ENCODE measurements around the gene NLRC4.
A peak's percentile ranks its signal among the peaks of the same experiment; 100 is the strongest.
"Not testable (repeated sequence)": the region's sequence is repeated elsewhere in the genome, so short reads cannot be mapped to it uniquely, and the experiment has no call there.

Gene NLRC4

GRCh38 chr2:32277363-32277673, 12.6 kb upstream of the NLRC4 start:
- H3K27ac ChIP-seq (ENCODE audit: low read depth, low read length): no peak overlapping the region
- no peaks in the 10 kb centered on the region for H3K36me3 ChIP-seq (ENCODE audit: control insufficient read depth, insufficient read depth, low read length)
- H3K4me2 ChIP-seq (ENCODE audit: low read length): peak overlapping the region; percentile 6
- no CpG with 5 or more reads among the region's 5 CpGs for WGBS (ENCODE audit: extremely low coverage, insufficient coverage, low lambda C conversion rate)
- no peaks in the 10 kb centered on the region for H3K27me3 ChIP-seq (ENCODE audit: insufficient read depth, low read length, poor library complexity)
- H3K4me1 ChIP-seq (ENCODE audit: control insufficient read depth, low read depth, low read length): no peaks in the 10 kb centered on the region
- no peak overlapping the region for H2BK5ac ChIP-seq (ENCODE audit: low read length)
- H3K79me1 ChIP-seq (ENCODE audit: low read length): peaks cover 2% of the 10 kb centered on the region
- no peak overlapping the region for H2BK15ac ChIP-seq (replicated peaks; ENCODE audit: low read depth)
- H3K18ac ChIP-seq (ENCODE audit: low read length): no peak overlapping the region
- H3K56ac ChIP-seq (ENCODE audit: low read length): no peak overlapping the region
- no peak overlapping the region for H2AK5ac ChIP-seq (ENCODE audit: low read length)
- peaks cover 5% of the 10 kb centered on the region for H3K79me2 ChIP-seq (ENCODE audit: control insufficient read depth, insufficient read depth, low read length)
- H3K23ac ChIP-seq (ENCODE audit: low read length): no peak overlapping the region
- H3K4me3 ChIP-seq (ENCODE audit: low read length): no peak overlapping the region
- H2BK120ac ChIP-seq (ENCODE audit: low read depth, low read length): no peak overlapping the region
- no peak overlapping the region for H4K5ac ChIP-seq (ENCODE audit: low read length)
- DNase-seq: no peak
- H4K8ac ChIP-seq (ENCODE audit: low read depth, low read length): no peak overlapping the region
- H3K4ac ChIP-seq (ENCODE audit: low read depth, low read length): no peak overlapping the region
- H3K9ac ChIP-seq (ENCODE audit: low read length): peak overlapping the region; percentile 36

DNA sequence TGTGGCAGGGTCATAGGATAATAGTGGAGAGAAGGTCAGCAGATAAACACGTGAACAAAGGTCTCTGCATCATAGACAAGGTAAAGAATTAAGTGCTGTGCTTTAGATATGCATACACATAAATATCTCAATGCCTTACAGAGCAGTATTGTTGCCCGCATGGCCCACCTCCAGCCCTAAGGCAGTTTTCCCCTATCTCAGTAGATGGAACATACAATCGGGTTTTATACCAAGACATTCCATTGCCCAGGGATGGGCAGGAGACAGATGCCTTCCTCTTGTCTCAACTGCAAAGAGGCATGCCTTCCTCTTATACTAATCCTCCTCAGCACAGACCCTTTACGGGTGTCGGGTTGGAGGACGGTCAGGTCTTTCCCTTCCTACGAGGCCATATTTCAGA, 11.1 kb upstream of the NLRC4 start:
- not testable (repeated sequence) for H2AK5ac ChIP-seq (ENCODE audit: low read length); H2BK120ac ChIP-seq (ENCODE audit: low read depth, low read length); H3K4me1 ChIP-seq (ENCODE audit: control insufficient read depth, low read depth, low read length); H3K23ac ChIP-seq (ENCODE audit: low read length); H3K27ac ChIP-seq (ENCODE audit: low read depth, low read length); H3K4me2 ChIP-seq (ENCODE audit: low read length); H3K56ac ChIP-seq (ENCODE audit: low read length); H4K8ac ChIP-seq (ENCODE audit: low read depth, low read length); H3K79me2 ChIP-seq (ENCODE audit: control insufficient read depth, insufficient read depth, low read length); H3K18ac ChIP-seq (ENCODE audit: low read length); H3K27me3 ChIP-seq (ENCODE audit: insufficient read depth, low read length, poor library complexity); DNase-seq; H2BK15ac ChIP-seq (replicated peaks; ENCODE audit: low read depth); H3K36me3 ChIP-seq (ENCODE audit: control insufficient read depth, insufficient read depth, low read length); H3K9ac ChIP-seq (ENCODE audit: low read length); H3K4ac ChIP-seq (ENCODE audit: low read depth, low read length); H3K4me3 ChIP-seq (ENCODE audit: low read length); H2BK5ac ChIP-seq (ENCODE audit: low read length); H4K5ac ChIP-seq (ENCODE audit: low read length); H3K79me1 ChIP-seq (ENCODE audit: low read length)
- WGBS (ENCODE audit: extremely low coverage, insufficient coverage, low lambda C conversion rate): no CpG with 5 or more reads among the region's 7 CpGs

DNA sequence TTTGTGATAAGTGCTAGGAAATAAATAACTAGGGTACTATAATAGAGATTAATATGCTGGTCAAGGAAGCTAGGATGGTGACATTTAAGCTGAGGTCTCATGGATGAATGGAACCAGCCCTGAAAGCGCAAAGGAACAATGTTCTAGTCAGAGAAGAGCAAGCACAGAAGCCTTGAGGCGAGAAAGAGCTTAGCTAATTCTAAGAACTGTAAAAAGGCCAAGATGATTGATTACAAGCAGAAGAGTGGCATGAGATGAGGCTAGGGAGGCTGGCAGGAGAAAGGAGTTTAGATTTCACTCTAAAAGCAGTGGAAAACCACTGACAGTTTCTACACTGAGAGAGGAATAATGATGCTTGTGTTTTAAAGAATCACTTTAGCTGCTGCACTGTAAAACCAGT, 9.6 kb upstream of the NLRC4 start:
- H3K23ac ChIP-seq (ENCODE audit: low read length): no peak overlapping the region
- no peak for DNase-seq

GRCh38 chr2:32272279-32272678, 7.6 kb upstream of the NLRC4 start:
- Histone ChIP-seq H2BK15ac (replicated peaks; ENCODE audit: low read depth) (no peak overlapping the region), H3K56ac (ENCODE audit: low read length) (no peak overlapping the region), H4K8ac (ENCODE audit: low read depth, low read length) (no peak overlapping the region), H3K79me1 (ENCODE audit: low read length) (no peaks in the 10 kb centered on the region), H3K18ac (ENCODE audit: low read length) (no peak overlapping the region), H3K4me2 (ENCODE audit: low read length) (no peak overlapping the region), H2AK5ac (ENCODE audit: low read length) (no peak overlapping the region), H3K79me2 (ENCODE audit: control insufficient read depth, insufficient read depth, low read length) (no peaks in the 10 kb centered on the region), H3K4me1 (ENCODE audit: control insufficient read depth, low read depth, low read length) (no peaks in the 10 kb centered on the region), H3K23ac (ENCODE audit: low read length) (no peak overlapping the region), H2BK120ac (ENCODE audit: low read depth, low read length) (no peak overlapping the region), H3K4me3 (ENCODE audit: low read length) (no peak overlapping the region), H3K27ac (ENCODE audit: low read depth, low read length) (no peak overlapping the region), H4K5ac (ENCODE audit: low read length) (no peak overlapping the region), H3K36me3 (ENCODE audit: control insufficient read depth, insufficient read depth, low read length) (no peaks in the 10 kb centered on the region), H3K4ac (ENCODE audit: low read depth, low read length) (no peak overlapping the region), H3K9ac (ENCODE audit: low read length) (no peak overlapping the region), H2BK5ac (ENCODE audit: low read length) (no peak overlapping the region), H3K27me3 (ENCODE audit: insufficient read depth, low read length, poor library complexity) (no peaks in the 10 kb centered on the region)
- no peak for DNase-seq
- WGBS (ENCODE audit: extremely low coverage, insufficient coverage, low lambda C conversion rate): no CpG with 5 or more reads among the region's 3 CpGs

More for the DNA sequence above, 9.6 kb upstream of the NLRC4 start:
- peaks cover 5% of the 10 kb centered on the region for H3K79me2 ChIP-seq (ENCODE audit: control insufficient read depth, insufficient read depth, low read length)
- H3K9ac ChIP-seq (ENCODE audit: low read length): no peak overlapping the region
- no peak overlapping the region for H3K4me3 ChIP-seq (ENCODE audit: low read length)
- H4K8ac ChIP-seq (ENCODE audit: low read depth, low read length): no peak overlapping the region
- H3K79me1 ChIP-seq (ENCODE audit: low read length): peaks cover 2% of the 10 kb centered on the region
- no peaks in the 10 kb centered on the region for H3K36me3 ChIP-seq (ENCODE audit: control insufficient read depth, insufficient read depth, low read length)
- H3K4ac ChIP-seq (ENCODE audit: low read depth, low read length): no peak overlapping the region
- H2BK120ac ChIP-seq (ENCODE audit: low read depth, low read length): no peak overlapping the region
- no peak overlapping the region for H2BK5ac ChIP-seq (ENCODE audit: low read length)
- no peak overlapping the region for H2BK15ac ChIP-seq (replicated peaks; ENCODE audit: low read depth)
- H3K56ac ChIP-seq (ENCODE audit: low read length): no peak overlapping the region
- H3K4me2 ChIP-seq (ENCODE audit: low read length): no peak overlapping the region
- H2AK5ac ChIP-seq (ENCODE audit: low read length): no peak overlapping the region
- no peaks in the 10 kb centered on the region for H3K27me3 ChIP-seq (ENCODE audit: insufficient read depth, low read length, poor library complexity)
- H3K18ac ChIP-seq (ENCODE audit: low read length): no peak overlapping the region
- no peak overlapping the region for H4K5ac ChIP-seq (ENCODE audit: low read length)
- H3K27ac ChIP-seq (ENCODE audit: low read depth, low read length): no peak overlapping the region
- WGBS (ENCODE audit: extremely low coverage, insufficient coverage, low lambda C conversion rate): no CpG with 5 or more reads among the region's 2 CpGs
- H3K4me1 ChIP-seq (ENCODE audit: control insufficient read depth, low read depth, low read length): no peaks in the 10 kb centered on the region

- no peak overlapping the region for H2BK5ac ChIP-seq (ENCODE audit: low read length)
- H2BK120ac ChIP-seq (ENCODE audit: low read depth, low read length): no peak overlapping the region
- no peaks in the 10 kb centered on the region for H3K27me3 ChIP-seq (ENCODE audit: insufficient read depth, low read length, poor library complexity)
- H2AK5ac ChIP-seq (ENCODE audit: low read length): no peak overlapping the region
- H2BK15ac ChIP-seq (replicated peaks; ENCODE audit: low read depth): no peak overlapping the region
- H3K79me2 ChIP-seq (ENCODE audit: control insufficient read depth, insufficient read depth, low read length): no peaks in the 10 kb centered on the region
- no peak overlapping the region for H4K5ac ChIP-seq (ENCODE audit: low read length)
- H3K4me3 ChIP-seq (ENCODE audit: low read length): no peak overlapping the region
- no peak overlapping the region for H3K23ac ChIP-seq (ENCODE audit: low read length)
- no peak overlapping the region for H3K4ac ChIP-seq (ENCODE audit: low read depth, low read length)
- no peak overlapping the region for H3K9ac ChIP-seq (ENCODE audit: low read length)
- H3K4me2 ChIP-seq (ENCODE audit: low read length): no peak overlapping the region
- H3K79me1 ChIP-seq (ENCODE audit: low read length): no peaks in the 10 kb centered on the region
- no CpG with 5 or more reads among the region's 2 CpGs for WGBS (ENCODE audit: extremely low coverage, insufficient coverage, low lambda C conversion rate)
- H3K18ac ChIP-seq (ENCODE audit: low read length): no peak overlapping the region
- DNase-seq: no peak
- H3K27ac ChIP-seq (ENCODE audit: low read depth, low read length): no peak overlapping the region
- no peaks in the 10 kb centered on the region for H3K4me1 ChIP-seq (ENCODE audit: control insufficient read depth, low read depth, low read length)
- H3K56ac ChIP-seq (ENCODE audit: low read length): no peak overlapping the region
- H3K36me3 ChIP-seq (ENCODE audit: control insufficient read depth, insufficient read depth, low read length): no peaks in the 10 kb centered on the region
- H4K8ac ChIP-seq (ENCODE audit: low read depth, low read length): no peak overlapping the region
Measured at GRCh38 chr2:32271063-32271462, 6.4 kb upstream of the NLRC4 start.

DNA sequence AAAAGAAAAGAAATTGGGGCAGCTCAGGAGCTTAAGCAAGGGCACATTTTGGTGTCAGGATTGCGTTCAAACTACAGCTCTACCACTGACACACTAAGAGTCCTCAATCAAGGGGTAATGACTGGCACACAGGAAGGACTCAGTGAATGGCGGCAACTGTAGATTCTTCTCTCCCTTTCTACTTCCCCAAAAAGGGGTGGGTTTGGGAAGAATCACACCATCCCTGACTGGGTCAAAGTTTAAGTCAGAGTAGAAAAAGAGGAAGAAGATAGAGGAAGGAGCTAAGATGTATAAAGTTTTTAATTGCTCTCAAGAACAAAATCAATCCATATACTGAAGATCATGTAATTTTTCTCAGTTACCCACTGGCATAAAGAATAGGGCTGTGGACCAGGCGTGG, 2.6 kb downstream of the NLRC4 start:
- H4K8ac ChIP-seq (ENCODE audit: low read depth, low read length): no peak overlapping the region
- no peak overlapping the region for H2BK15ac ChIP-seq (replicated peaks; ENCODE audit: low read depth)
- no peak overlapping the region for H4K5ac ChIP-seq (ENCODE audit: low read length)
- no peak overlapping the region for H2BK5ac ChIP-seq (ENCODE audit: low read length)
- no peak overlapping the region for H3K56ac ChIP-seq (ENCODE audit: low read length)
- H3K36me3 ChIP-seq (ENCODE audit: control insufficient read depth, insufficient read depth, low read length): no peaks in the 10 kb centered on the region
- H3K27me3 ChIP-seq (ENCODE audit: insufficient read depth, low read length, poor library complexity): no peaks in the 10 kb centered on the region
- H3K4me3 ChIP-seq (ENCODE audit: low read length): no peak overlapping the region
- no peak for DNase-seq
- H3K23ac ChIP-seq (ENCODE audit: low read length): no peak overlapping the region
- no peak overlapping the region for H2AK5ac ChIP-seq (ENCODE audit: low read length)
- H3K27ac ChIP-seq (ENCODE audit: low read depth, low read length): no peak overlapping the region
- H3K4me2 ChIP-seq (ENCODE audit: low read length): no peak overlapping the region
- H3K79me2 ChIP-seq (ENCODE audit: control insufficient read depth, insufficient read depth, low read length): no peaks in the 10 kb centered on the region
- no peaks in the 10 kb centered on the region for H3K4me1 ChIP-seq (ENCODE audit: control insufficient read depth, low read depth, low read length)
- WGBS (ENCODE audit: extremely low coverage, insufficient coverage, low lambda C conversion rate): no CpG with 5 or more reads among the region's 3 CpGs
- H3K79me1 ChIP-seq (ENCODE audit: low read length): no peaks in the 10 kb centered on the region
- H3K4ac ChIP-seq (ENCODE audit: low read depth, low read length): no peak overlapping the region
- no peak overlapping the region for H3K9ac ChIP-seq (ENCODE audit: low read length)
- H3K18ac ChIP-seq (ENCODE audit: low read length): no peak overlapping the region
- no peak overlapping the region for H2BK120ac ChIP-seq (ENCODE audit: low read depth, low read length)
